Activated CD4-positive, alpha-beta T cell treated with anti-CD3 and anti-CD28 coated beads for 36 hours (primary cell): Measurements from ENCODE around the gene FASTKD1. TPM values are rescaled to one million over a fixed set of nuclear protein-coding genes. Genes with fewer than 3 reads are reported as not detected.
"Not testable (repeated sequence)": the region's sequence is repeated elsewhere in the genome, so short reads cannot be mapped to it uniquely, and the experiment has no call there.

ENCODE experiments used
- ATAC-seq: fragments of 200-7000 bp; cut with Tn5 transposase; one replicate; pipeline ENCODE4 v1.10.0; 2021; ENCODE audit warnings: mild to moderate bottlenecking, moderate library complexity
- CTCF ChIA-PET: fragments of 350-600 bp; sonication (Branson Sonifier 250); formaldehyde crosslinking; loops from one replicate; lab custom pipeline; 2021; ENCODE audit warnings: antibody characterized with exemption; lab: Charles Lee
- POLR2A ChIA-PET: fragments of 350-600 bp; sonication (Branson Sonifier 250); formaldehyde crosslinking; loops from one replicate; lab custom pipeline; 2021; ENCODE audit warnings: antibody characterized with exemption, inconsistent platforms; lab: Charles Lee
- DNase-seq: peaks from one replicate; pipeline ENCODE4 v3.0.0-alpha.2; 2020
- H3K27ac Mint-ChIP-seq: one replicate; pipeline ENCODE4 v1.8.0; 2021; ENCODE audit warnings: mixed read lengths
- H3K27me3 Mint-ChIP-seq: one replicate; pipeline ENCODE4 v1.8.0; 2021; ENCODE audit warnings: mixed read lengths
- H3K36me3 Mint-ChIP-seq: one replicate; pipeline ENCODE4 v1.8.0; 2021; ENCODE audit warnings: low read depth, mixed read lengths
- H3K4me1 Mint-ChIP-seq: one replicate; pipeline ENCODE4 v1.8.0; 2021; ENCODE audit warnings: mixed read lengths
- H3K4me3 Mint-ChIP-seq: one replicate; pipeline ENCODE4 v1.8.0; 2021; ENCODE audit warnings: mild to moderate bottlenecking, moderate library complexity, mixed read lengths
- H3K9me3 Mint-ChIP-seq: one replicate; pipeline ENCODE4 v1.8.0; 2021; ENCODE audit warnings: low read depth, mixed read lengths
- intact Hi-C, 2 experiments: fragments of 100-400 bp; cut with DNase I in 1 of 2; cut with micrococcal nuclease in 1 of 2; formaldehyde crosslinking; loops; one replicate each; pipeline versions ENCODE4 v1.14.2 to v1.15.1; 2022 to 2024; cut with DNase I, micrococcal nuclease
- total RNA-seq, 2 experiments: library from RNA; stranded (reverse); gene quantifications; one replicate each; pipeline ENCODE4 v1.2.3, GENCODE V29; 2021

FASTKD1 gene
- total RNA-seq, 2 experiments from 2014 or later, result 29.8 to 39.7 TPM

- ChIA-PET CTCF (interaction anchor here (0.6 to 2.5 kb wide), 6 partner anchors 10 to 1042 kb away, joined by 3 to 19 read pairs (median 4); partner anchors contain the start of gene CFAP210), POLR2A (no interaction called here)
- H3K4me1 Mint-ChIP-seq, result no peaks in the 10 kb centered on the region
- intact Hi-C loops, result loop anchor here (1.0 to 10.0 kb wide), 4 partner anchors 149 to 400 kb away; no protein-coding TSS in a partner anchor
- H3K27ac Mint-ChIP-seq, result no peak overlapping the region
- no peaks in the 10 kb centered on the region for H3K27me3 Mint-ChIP-seq
- H3K9me3 Mint-ChIP-seq, result no peaks in the 10 kb centered on the region
- peaks cover 8% of the 10 kb centered on the region for H3K36me3 Mint-ChIP-seq
- DNase-seq (peak; percentile 86), ATAC-seq (peak; percentile 91)
- no peak overlapping the region for H3K4me3 Mint-ChIP-seq
These were observed 45.4 kb downstream of the FASTKD1 start for GRCh38 chr2:169528271-169528701.

- Mint-ChIP-seq H3K4me1 (no peaks in the 10 kb centered on the region), H3K27me3 (no peaks in the 10 kb centered on the region), H3K36me3 (peaks cover 5% of the 10 kb centered on the region), H3K4me3 (no peak overlapping the region), H3K27ac (no peak overlapping the region), H3K9me3 (no peaks in the 10 kb centered on the region)
- DNase-seq (no peak), ATAC-seq (no peak)
- ChIA-PET POLR2A (no interaction called here), CTCF (no interaction called here)
- intact Hi-C loops, result loop anchor here in 1 of 2 experiments (10.0 kb wide), 1 partner anchor 398 kb away; no protein-coding TSS in a partner anchor
These were observed 47.2 kb downstream of the FASTKD1 start for GRCh38 chr2:169526451-169526850.

- Mint-ChIP-seq H3K27ac (no peak overlapping the region), H3K4me3 (no peak overlapping the region), H3K36me3 (peaks cover 5% of the 10 kb centered on the region), H3K27me3 (no peaks in the 10 kb centered on the region), H3K9me3 (no peaks in the 10 kb centered on the region), H3K4me1 (no peaks in the 10 kb centered on the region)
- intact Hi-C loops, result loop anchor here in 1 of 2 experiments (10.0 kb wide), 1 partner anchor 399 kb away; no protein-coding TSS in a partner anchor
- POLR2A ChIA-PET, result no interaction called here
- CTCF ChIA-PET, result interaction anchor here (0.5 to 0.8 kb wide), 4 partner anchors 37 to 599 kb away, joined by 3 to 4 read pairs (median 3); no protein-coding TSS in a partner anchor
- no peak for DNase-seq
- no peak for ATAC-seq
These were observed 48.2 kb downstream of the FASTKD1 start for GRCh38 chr2:169525434-169525833.

GRCh38 chr2:169523681-169524080 is 50.0 kb downstream of the FASTKD1 start:
- no peaks in the 10 kb centered on the region for H3K9me3 Mint-ChIP-seq
- ATAC-seq (no peak), DNase-seq (no peak)
- intact Hi-C loops, result loop anchor here in 1 of 2 experiments (10.0 kb wide), 1 partner anchor 401 kb away; no protein-coding TSS in a partner anchor
- POLR2A ChIA-PET, result no interaction called here
- H3K36me3 Mint-ChIP-seq, result peaks cover 2% of the 10 kb centered on the region
- CTCF ChIA-PET, result interaction anchor here (0.6 kb wide), 1 partner anchor 23 kb away, joined by 3 read pairs; no protein-coding TSS in a partner anchor
- H3K27ac Mint-ChIP-seq, result no peak overlapping the region
- no peaks in the 10 kb centered on the region for H3K4me1 Mint-ChIP-seq
- no peaks in the 10 kb centered on the region for H3K27me3 Mint-ChIP-seq
- H3K4me3 Mint-ChIP-seq, result no peak overlapping the region

GRCh38 chr2:169520896-169521295 is 52.8 kb downstream of the FASTKD1 start:
- POLR2A ChIA-PET, result no interaction called here
- Mint-ChIP-seq H3K36me3 (no peaks in the 10 kb centered on the region), H3K4me3 (no peak overlapping the region), H3K27me3 (no peaks in the 10 kb centered on the region), H3K27ac (no peak overlapping the region), H3K4me1 (no peaks in the 10 kb centered on the region), H3K9me3 (no peaks in the 10 kb centered on the region)
- intact Hi-C loops, result loop anchor here in 1 of 2 experiments (10.0 kb wide), 1 partner anchor 404 kb away; no protein-coding TSS in a partner anchor
- DNase-seq, result no peak
- no peak for ATAC-seq
- CTCF ChIA-PET, result interaction anchor here (1.3 kb wide), 1 partner anchor 41 kb away, joined by 3 read pairs; the partner anchor contains the start of gene BBS5

- CTCF ChIA-PET, result interaction anchor here (1.4 kb wide), 1 partner anchor 17 kb away, joined by 4 read pairs; no protein-coding TSS in a partner anchor
- H3K27ac Mint-ChIP-seq, DNase-seq, H3K27me3 Mint-ChIP-seq, ATAC-seq, H3K9me3 Mint-ChIP-seq, H3K4me1 Mint-ChIP-seq, intact Hi-C loops, H3K36me3 Mint-ChIP-seq, H3K4me3 Mint-ChIP-seq, POLR2A ChIA-PET: not testable (repeated sequence)
These were observed 57.1 kb downstream of the FASTKD1 start for GRCh38 chr2:169516488-169516995.

GRCh38 chr2:169514758-169515157 is 58.9 kb downstream of the FASTKD1 start:
- ATAC-seq, H3K9me3 Mint-ChIP-seq, H3K27me3 Mint-ChIP-seq, H3K36me3 Mint-ChIP-seq, DNase-seq, H3K4me3 Mint-ChIP-seq, H3K27ac Mint-ChIP-seq, POLR2A ChIA-PET, H3K4me1 Mint-ChIP-seq, intact Hi-C loops: not testable (repeated sequence)
- CTCF ChIA-PET, result interaction anchor here (0.9 kb wide), 1 partner anchor 373 kb away, joined by 3 read pairs; no protein-coding TSS in a partner anchor

- ChIA-PET CTCF (interaction anchor here (0.6 to 0.9 kb wide), 3 partner anchors 19 to 712 kb away, joined by 3 read pairs; partner anchors contain the start of gene NOSTRIN), POLR2A (no interaction called here)
- intact Hi-C loops, result no loop called here
- H3K36me3 Mint-ChIP-seq, result no peaks in the 10 kb centered on the region
- ATAC-seq (no peak), DNase-seq (no peak)
- no peak overlapping the region for H3K27ac Mint-ChIP-seq
- no peaks in the 10 kb centered on the region for H3K27me3 Mint-ChIP-seq
- no peaks in the 10 kb centered on the region for H3K4me1 Mint-ChIP-seq
- H3K4me3 Mint-ChIP-seq, result no peak overlapping the region
- no peaks in the 10 kb centered on the region for H3K9me3 Mint-ChIP-seq
These were observed 59.7 kb downstream of the FASTKD1 start for GRCh38 chr2:169513926-169514325.

- no peak for ATAC-seq
- H3K27me3 Mint-ChIP-seq, result no peaks in the 10 kb centered on the region
- DNase-seq, result no peak
- no peak overlapping the region for H3K4me3 Mint-ChIP-seq
- ChIA-PET POLR2A (no interaction called here), CTCF (no interaction called here)
- no peak overlapping the region for H3K27ac Mint-ChIP-seq
- H3K9me3 Mint-ChIP-seq, result no peaks in the 10 kb centered on the region
- H3K4me1 Mint-ChIP-seq, result peaks cover under 1% of the 10 kb centered on the region
- no peaks in the 10 kb centered on the region for H3K36me3 Mint-ChIP-seq
- intact Hi-C loops, result no loop called here
These were observed 60.6 kb downstream of the FASTKD1 start for GRCh38 chr2:169513094-169513493.

GRCh38 chr2:169512525-169512924 is 61.1 kb downstream of the FASTKD1 start:
- no peak for ATAC-seq
- ChIA-PET POLR2A (no interaction called here), CTCF (no interaction called here)
- Mint-ChIP-seq H3K9me3 (no peaks in the 10 kb centered on the region), H3K27me3 (no peaks in the 10 kb centered on the region), H3K27ac (no peak overlapping the region), H3K4me3 (no peak overlapping the region), H3K4me1 (peaks cover 6% of the 10 kb centered on the region), H3K36me3 (no peaks in the 10 kb centered on the region)
- intact Hi-C loops, result no loop called here
- no peak for DNase-seq

- ATAC-seq, result no peak
- CTCF ChIA-PET, result interaction anchor here (1.0 kb wide), 1 partner anchor 366 kb away, joined by 3 read pairs; no protein-coding TSS in a partner anchor
- no peak overlapping the region for H3K4me3 Mint-ChIP-seq
- H3K9me3 Mint-ChIP-seq, result no peaks in the 10 kb centered on the region
- intact Hi-C loops, result no loop called here
- H3K4me1 Mint-ChIP-seq, result peaks cover 6% of the 10 kb centered on the region
- no peak overlapping the region for H3K27ac Mint-ChIP-seq
- no peak for DNase-seq
- POLR2A ChIA-PET, result no interaction called here
- no peaks in the 10 kb centered on the region for H3K36me3 Mint-ChIP-seq
- no peaks in the 10 kb centered on the region for H3K27me3 Mint-ChIP-seq
These were observed 61.8 kb downstream of the FASTKD1 start for GRCh38 chr2:169511818-169512217.

GRCh38 chr2:169510496-169510895 is 63.2 kb downstream of the FASTKD1 start:
- no peaks in the 10 kb centered on the region for H3K27me3 Mint-ChIP-seq
- intact Hi-C loops, result no loop called here
- H3K9me3 Mint-ChIP-seq, result no peaks in the 10 kb centered on the region
- no peak overlapping the region for H3K27ac Mint-ChIP-seq
- ChIA-PET POLR2A (no interaction called here), CTCF (no interaction called here)
- no peak overlapping the region for H3K4me3 Mint-ChIP-seq
- ATAC-seq (no peak), DNase-seq (no peak)
- peaks cover 6% of the 10 kb centered on the region for H3K4me1 Mint-ChIP-seq
- no peaks in the 10 kb centered on the region for H3K36me3 Mint-ChIP-seq
